GM19397 (cell line): ENCODE results near the gene ELL2.
"Not testable (repeated sequence)": the region's sequence is repeated elsewhere in the genome, so short reads cannot be mapped to it uniquely, and the experiment has no call there.

Source experiments
- ATAC-seq: cut with Tn5 transposase; IDR thresholded peaks from one replicate; pipeline ENCODE4 v1.9.1; 2021; ENCODE audit warnings: mild to moderate bottlenecking, moderate library complexity; ENCODE audit not compliant: unreplicated experiment

ELL2 gene

DNA sequence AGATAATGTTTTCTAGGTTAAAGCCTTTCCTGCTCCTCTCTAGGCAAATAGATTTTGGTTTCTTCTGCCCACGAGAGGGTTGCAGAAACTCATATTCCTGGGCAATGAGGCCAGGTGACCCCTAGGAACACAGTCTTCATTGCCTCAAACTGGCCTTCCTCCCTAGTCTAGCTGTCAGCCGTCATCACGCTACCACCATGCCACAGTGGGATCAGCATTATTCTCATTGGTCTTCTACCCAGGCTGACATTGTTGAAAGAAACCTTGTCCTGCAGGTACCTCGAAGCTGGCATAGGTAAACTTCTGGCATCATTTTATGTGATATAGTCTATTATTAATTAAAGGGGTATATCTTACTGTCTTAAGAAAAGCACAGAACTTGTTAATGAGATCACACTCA lies 51.1 kb downstream of the ELL2 start:
- ATAC-seq, result no peak

- ATAC-seq, result no peak
These were observed 51.9 kb downstream of the ELL2 start for GRCh38 chr5:95909738-95910137.

DNA sequence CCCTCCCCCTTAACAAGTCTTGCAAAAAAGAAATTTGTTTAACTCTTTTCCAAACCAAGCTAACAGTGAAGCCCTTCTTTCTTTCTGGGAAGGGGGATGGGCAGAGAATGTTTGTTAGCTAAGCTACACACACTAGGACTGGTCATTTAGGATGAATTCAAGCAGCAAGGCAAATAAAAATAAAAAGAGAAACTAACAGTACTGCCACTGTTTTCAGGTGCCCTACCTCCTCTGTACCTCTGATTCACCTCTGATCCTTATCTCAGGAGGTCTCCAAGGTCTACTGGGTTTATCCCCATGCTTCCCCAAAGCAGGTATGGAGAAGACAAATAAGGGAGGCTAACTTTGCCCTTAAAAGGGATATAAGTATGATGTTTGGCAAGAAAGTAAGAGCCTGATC lies 52.9 kb downstream of the ELL2 start:
- no peak for ATAC-seq

DNA sequence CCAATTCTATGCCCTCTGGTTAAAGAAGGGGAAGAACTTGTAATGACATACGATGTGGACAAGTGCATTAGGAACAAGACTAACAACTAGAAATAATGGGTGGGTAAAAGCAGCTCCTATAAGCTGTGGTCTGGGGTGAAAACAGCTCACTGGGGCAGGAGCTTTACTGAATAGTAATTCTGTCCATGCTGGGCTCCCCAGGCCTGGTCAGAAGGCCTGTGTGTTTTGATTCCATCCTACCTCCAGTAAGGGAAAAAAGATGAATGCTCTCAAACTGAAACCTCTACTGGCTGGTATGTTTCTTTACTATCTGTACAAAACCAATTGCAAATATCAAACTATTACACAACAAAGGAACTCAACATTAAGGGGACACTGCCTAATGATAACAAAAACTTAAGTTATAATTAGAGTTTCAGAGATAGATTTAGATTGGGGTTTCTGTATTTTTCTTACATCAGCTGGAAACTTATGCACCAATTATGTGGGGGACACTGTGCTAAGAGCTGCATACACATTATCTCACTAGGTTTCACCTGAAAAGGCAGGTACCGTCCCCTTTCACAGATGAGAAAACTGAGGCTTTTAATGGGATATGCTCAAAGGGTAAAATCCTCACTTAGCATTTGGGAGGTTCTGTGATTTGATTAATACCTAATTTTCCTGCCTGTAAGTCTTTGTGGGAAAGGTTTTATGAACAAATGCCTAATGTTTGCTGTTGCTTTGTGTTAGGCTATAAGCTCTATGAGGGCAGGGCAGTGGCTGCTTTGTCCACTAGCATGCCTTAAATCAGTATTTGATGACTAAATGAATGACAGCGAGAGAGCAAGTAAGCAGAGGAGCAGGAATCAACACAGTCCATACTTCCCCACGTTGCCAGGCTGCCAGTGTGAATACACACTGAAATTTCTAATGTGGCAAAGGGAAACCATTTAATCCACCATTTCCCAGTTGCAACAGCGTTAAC lies 53.6 kb downstream of the ELL2 start:
- no peak for ATAC-seq

DNA sequence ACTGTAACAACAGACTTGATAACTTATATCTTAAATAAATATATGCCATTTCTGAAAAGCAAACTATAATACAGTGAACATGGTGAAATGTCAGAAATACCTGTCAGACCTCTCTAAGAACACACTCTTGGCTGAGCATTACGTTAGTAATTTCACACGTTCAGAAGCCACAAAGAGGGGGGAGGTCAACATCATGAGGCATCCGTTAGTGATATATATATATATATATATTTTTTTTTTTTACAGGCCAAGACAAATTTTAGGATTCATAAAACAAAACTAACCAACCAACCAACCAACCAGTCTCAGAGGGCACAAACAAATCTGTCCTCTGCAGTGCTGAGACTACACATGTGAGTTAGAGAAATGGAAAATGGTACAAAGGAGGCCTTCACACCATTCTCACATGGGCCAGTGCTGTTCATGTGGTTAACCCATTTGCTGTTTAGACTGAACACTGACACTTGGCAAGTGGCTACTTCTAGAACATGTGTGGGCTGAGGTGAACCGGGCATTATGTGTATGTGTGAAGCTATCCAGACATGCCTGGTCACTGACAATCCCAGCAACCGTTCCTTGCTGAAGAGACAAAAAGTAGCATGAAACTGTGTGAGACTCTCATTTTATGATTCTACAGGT lies 54.5 kb downstream of the ELL2 start:
- ATAC-seq, result no peak

GRCh38 chr5:95906398-95906797 lies 55.3 kb downstream of the ELL2 start:
- ATAC-seq, result not testable (repeated sequence)

GRCh38 chr5:95904827-95905226 lies 56.8 kb downstream of the ELL2 start:
- ATAC-seq, result no peak

DNA sequence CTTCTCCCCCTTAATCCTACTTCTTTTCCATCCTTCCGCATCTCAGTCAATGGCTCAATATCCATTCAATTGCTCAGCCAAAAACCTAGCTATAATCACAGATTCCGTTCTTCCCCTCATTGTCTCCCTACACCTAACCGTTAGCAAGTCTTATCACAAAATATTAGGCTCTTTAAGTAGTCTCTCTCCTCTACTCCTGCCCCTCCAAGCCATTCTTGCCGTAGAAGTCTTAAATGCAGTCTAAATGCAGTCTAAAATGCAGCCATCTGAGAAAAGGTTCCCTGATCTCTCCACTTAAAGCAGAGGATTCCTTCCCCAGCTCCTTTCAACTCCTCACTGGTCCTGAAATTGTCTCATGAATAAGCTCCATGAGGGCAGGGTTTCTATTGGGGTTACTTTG lies 57.8 kb downstream of the ELL2 start:
- ATAC-seq, result no peak

GRCh38 chr5:95901676-95902627 lies 59.7 kb downstream of the ELL2 start:
- no peak for ATAC-seq

DNA sequence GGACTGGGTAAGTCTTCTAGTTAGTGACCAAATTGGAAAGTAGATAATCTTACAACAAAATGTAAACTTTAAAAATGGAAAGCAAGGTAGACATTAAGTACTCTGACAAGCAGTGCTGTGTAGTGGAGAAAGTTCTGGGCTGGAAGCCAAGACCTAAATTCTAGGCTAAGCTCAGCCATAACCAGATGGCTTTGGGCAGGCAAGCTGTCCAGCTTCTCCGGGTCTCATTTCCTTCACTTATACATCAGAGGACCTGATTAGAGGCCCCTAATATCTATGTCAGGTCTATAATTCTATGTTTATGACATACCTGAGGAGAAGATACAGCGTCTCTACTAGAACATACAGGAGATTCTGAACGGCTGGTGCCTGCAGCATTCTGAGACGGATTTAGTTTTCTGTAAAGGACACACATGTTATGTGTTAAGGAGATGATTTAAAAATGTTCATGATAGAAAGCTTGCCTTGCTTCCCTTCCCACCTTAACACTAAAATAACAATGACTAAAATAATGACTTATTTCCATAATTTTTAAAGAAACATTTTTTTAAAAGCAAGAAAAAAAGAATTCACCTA lies 61.2 kb downstream of the ELL2 start:
- no peak for ATAC-seq

DNA sequence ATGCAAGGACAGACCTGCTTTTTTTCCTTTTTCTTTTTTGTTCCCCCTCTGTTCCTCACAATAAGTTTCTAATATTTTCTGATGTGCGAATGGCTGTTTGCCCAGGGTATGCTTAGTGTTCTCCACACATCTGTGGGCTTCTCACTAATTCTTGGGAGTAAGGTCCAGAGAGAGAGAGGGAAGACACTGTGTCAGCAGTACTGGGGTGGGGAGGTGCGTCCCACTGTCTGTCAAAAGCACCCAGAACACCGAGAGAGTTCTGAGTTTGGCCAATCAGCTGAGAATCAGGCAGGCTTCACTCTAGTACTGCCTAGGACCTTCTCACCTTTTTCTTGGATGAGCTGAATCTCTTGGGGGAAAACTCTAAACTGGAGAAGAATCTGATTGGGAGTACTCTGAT lies 61.8 kb downstream of the ELL2 start:
- no peak for ATAC-seq

DNA sequence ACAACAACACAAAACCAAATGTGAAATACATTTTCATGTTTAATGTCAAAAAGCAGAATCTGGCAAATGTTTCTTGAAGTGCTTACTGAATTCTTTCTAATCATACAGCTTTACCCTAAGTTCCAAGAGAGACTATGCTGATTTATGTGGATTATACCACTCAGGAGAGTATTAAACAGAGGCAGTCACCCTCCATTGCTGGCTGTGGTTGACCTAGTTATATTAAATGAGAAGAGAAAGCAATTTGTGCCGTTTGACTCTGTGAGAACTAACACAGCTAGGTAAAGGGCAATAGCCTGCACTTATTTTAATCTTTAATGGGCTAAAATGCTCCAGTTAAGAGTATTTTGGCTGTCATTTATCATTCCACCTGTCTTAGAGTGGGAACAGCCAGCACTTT lies 62.6 kb downstream of the ELL2 start:
- no peak for ATAC-seq

GRCh38 chr5:95895771-95896170 lies 65.9 kb downstream of the ELL2 start:
- ATAC-seq, result no peak

DNA sequence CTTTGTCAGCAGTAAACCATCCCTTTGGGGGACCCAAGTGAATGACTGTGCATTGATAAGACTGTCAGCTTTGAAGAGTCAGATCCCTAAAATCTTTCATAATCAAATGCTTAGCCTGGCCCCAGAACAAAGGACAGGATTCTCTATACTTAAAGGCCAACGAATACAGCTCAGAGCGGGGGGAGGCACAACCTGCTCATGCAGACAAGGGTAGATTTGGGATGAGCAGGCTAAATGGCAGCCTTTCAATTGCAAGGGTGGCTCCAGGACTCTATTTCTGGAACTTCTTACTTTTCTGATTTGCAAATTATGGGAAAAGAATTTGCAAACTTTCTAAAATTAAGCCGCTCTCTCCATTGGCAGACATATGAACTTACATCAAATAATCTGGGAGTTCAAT lies 66.4 kb downstream of the ELL2 start:
- ATAC-seq, result no peak

DNA sequence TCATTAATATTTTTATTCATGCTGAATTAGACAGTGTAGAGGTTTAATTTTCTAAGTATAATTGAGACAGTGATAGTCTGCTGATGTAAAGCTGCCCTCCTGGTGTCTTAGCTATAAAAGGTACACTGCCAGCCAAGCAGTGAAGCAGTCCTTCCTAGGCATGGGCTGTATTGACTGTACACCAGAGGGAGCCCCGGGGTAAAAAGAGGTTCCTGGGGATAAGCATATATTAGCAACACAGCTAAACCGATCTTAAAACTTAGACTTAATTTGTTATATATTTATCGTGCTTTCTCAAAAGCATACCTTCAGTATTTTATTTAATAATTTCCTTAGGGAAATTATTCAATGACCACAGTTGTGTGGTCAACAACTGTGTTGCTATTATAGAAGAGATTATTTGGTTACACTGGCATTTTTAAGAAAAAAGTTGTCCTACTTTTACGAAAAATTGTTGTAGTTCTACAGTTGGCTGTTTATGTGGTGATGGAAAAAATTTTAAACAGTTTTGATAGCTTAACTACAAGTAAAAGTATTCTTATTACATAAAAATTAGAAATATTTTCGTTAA lies 68.8 kb downstream of the ELL2 start:
- ATAC-seq, result peak; percentile 64

DNA sequence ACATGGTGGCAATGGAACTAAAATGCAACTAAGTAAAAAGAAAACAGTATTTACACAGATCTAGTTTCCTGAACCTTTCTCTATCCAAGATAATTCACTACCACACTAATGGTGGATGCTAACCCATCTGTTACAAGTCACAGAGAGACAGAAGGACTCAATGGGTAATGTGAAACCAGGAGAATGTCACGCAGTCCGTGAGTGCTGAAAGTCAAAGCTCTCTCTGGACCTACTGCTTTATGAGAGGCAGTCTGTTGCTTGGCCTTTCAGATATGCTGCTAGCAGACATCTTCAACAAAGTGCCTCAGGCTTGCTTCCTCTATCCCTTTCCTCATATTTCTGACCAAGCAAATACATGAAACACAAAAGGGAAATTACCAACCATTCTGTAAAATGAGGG lies 70.2 kb downstream of the ELL2 start:
- no peak for ATAC-seq

DNA sequence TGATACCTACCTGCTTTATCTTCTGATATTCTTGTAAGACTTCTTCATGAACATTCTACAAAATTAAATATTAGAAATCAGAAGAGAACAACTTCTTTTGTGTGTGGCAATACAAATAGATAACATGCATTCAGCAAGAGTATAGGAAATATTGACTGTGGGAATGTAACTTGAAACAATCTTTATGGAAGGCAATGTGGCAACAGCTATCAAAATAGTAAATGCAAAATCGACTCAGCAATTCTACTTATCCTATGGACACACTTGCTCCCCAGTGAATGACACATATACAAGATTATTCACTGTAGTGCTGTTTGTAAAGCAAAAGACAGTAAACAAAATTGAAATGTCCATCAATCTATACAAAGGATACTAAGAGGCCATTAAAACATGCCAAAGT lies 72.6 kb downstream of the ELL2 start:
- no peak for ATAC-seq

- ATAC-seq, result no peak
These were observed 73.7 kb downstream of the ELL2 start for GRCh38 chr5:95887977-95888376.

DNA sequence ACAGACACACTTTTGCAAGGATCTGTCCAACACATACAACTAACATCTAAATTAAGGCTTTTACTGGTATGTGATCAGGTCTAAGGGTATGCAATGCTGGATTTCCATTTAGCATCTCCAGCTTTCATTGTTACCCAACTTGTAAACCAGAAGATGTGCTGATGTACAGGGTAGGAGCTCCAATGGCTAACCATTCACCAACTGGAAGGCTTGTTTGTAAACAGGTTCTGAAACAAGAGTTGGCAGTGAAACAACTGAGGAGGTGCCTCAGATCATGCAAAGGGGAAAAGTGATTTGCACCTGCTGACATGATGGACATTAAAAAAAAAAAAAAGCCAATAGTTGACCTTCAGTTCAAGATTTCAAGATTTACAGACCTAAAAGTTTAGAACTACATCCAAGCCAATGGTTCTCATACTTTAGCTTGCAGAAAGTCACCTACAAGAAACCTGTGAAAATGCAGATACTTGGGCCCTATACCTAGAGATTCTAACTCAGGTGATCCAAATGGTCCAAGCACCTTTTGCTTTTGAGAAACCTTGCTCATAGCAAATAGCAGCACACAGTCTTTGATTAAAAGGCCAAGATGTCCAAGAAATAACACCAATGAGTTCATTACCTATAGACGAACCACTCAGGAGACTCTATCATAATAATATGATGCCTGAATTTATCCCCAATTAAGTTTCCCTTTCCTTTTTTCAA lies 75.2 kb downstream of the ELL2 start:
- no peak for ATAC-seq

DNA sequence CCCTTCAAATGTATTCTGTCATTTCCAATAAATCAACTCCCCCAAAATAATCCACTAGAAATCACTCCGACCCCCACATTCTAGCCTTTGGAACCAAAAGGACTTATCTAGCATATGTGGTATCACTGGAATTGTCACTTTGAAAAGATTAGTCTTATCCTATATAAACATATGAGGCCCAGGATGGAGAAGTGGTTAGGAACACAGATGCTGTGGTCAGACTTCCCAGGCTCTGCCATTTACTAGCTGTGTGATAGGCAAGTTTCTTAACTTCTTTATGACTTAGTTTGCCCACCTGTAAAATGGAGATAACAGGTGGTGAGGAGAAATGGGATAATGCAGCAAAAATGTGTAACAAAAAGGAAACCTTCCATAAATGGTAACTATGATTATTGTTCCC lies 77.1 kb downstream of the ELL2 start:
- ATAC-seq, result no peak
